HG03025 (cell line): ENCODE measurements around the gene FBXL7.

Experiments used
- ATAC-seq: cut with Tn5 transposase; IDR thresholded peaks from one replicate; pipeline ENCODE4 v1.9.1; 2021; ENCODE audit warnings: mild to moderate bottlenecking, moderate library complexity; ENCODE audit not compliant: unreplicated experiment, low FRiP score

Gene FBXL7

GRCh38 chr5:15959370-15960164 is 459.6 kb downstream of the FBXL7 start:
- no peak for ATAC-seq

GRCh38 chr5:15966066-15966640 is 466.2 kb downstream of the FBXL7 start:
- no peak for ATAC-seq

DNA sequence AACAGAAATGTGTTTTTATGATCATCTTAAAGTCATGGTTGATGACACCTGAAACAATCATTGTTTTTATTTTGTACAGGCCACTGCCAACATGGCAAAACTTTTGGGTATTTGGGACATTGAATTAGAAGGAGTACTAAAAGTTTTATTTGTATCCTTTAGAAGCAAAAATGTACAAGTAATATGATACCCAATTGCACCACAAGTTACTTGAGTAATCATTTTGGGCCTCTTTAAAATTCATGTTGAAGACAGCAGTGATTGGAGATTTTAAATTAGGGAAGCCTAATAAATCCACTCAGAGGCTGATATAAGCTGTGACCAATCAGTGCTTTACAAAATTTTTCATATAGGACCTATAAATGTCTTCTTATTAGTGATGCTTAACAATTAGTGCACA is 466.7 kb downstream of the FBXL7 start:
- ATAC-seq, result no peak

DNA sequence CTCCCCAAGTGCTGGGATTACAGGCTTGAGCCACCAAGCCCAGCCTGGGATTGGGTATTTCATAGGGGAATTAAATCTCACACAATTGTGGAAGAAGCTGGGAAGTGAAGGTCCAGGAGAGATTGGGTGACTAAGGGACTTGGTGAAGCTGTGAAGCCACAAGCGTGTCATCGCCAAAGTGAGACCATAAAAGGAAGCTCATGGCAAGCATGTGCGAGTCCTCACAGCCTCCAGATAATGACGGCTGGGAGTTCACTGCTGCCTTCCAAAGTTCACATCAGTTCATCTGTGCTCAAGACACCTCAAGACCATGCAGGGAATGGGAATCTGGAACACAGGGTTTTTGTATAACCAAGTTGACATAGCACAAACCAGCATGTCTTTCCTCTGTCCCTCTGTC is 469.0 kb downstream of the FBXL7 start:
- no peak for ATAC-seq

DNA sequence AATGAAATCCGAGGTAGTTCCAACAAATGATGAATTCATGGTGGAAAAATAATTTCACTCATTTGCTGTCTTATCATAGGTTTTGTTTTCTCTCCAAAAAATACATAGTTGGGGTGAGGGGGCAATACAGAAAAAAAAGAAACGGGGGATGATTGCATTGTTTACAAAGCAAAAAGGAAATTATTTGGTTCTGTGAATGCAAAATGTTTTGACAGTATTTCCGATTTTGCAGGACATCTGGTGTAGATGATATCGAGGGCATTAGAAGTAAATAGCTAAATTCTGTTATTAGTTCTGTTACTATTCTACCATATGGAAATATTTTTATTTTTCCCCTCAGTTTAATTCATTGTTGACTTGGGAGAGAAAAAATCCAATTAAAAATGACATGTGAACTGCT is 477.9 kb downstream of the FBXL7 start:
- ATAC-seq, result no peak

DNA sequence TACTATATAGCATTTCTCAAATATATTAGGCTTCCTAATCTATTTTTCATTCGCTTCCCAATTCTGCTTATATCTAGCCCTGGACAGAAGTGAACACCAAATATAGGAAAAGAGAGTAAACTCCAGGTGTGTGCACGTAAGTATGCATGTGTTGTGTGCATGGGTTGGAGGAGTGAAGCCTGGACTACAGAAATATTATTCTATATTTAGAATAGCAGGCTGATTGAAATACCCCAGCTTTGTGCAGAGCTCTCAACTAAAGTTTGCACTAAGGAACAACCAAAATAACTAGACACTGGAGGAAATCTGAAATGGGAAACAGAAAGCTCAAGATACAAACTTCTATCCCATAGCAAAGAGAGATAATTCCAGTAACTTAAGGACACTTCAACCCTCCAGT is 480.9 kb downstream of the FBXL7 start:
- no peak for ATAC-seq

DNA sequence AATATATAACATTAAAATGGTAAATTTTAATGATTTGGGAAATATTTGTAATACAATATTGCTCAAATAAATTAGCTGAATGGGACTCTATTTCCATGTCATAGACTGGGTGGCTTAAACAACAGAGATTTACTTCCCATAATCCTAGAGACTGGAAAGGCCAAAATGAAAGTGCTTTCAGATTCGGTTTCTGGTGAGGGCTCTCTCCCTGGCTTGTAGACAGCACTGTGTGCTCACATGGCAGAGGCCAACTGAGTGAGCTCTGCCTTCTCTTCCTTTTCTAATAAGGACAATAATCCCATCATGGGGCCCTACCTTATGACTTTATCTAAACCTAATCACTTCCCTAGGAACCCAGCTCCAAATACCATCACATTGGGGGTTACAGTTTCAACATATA is 483.4 kb downstream of the FBXL7 start:
- no peak for ATAC-seq
